H1 (cell line): ENCODE data around the gene FGF2. TPM values are rescaled to one million over a fixed set of nuclear protein-coding genes. Genes with fewer than 3 reads are reported as not detected.

ENCODE experiments used
- CTCF ChIA-PET: fragments of 300-600 bp; sonication (Branson Sonifier 250); formaldehyde crosslinking; loops from one replicate; lab custom pipeline; 2021; ENCODE audit not compliant: partially characterized antibody; lab: Charles Lee
- POLR2A ChIA-PET: fragments of 300-600 bp; sonication (Branson Sonifier 250); formaldehyde crosslinking; loops from one replicate; lab custom pipeline; 2021; ENCODE audit warnings: inconsistent platforms; ENCODE audit not compliant: partially characterized antibody; lab: Charles Lee
- DNase-seq, 2 experiments: peaks; one replicate each; pipeline versions ENCODE4 v3.0.0 to v3.0.0-alpha.2; 2010 to 2022; ENCODE audit warnings: low spot score in 2 of 2, low read depth in 1 of 2, mixed read lengths in 1 of 2
- FAIRE-seq: peaks from 2 replicates; lab custom pipeline; 2011; peaks lifted over from hg19 to GRCh38; lab: Jason Lieb, UNC
- H2AFZ ChIP-seq: 2 replicates; pipeline ENCODE4 v1.8.1; 2012; ENCODE audit warnings: low read length, inconsistent platforms
- H2AK5ac ChIP-seq: 2 replicates; pipeline ENCODE4 v1.6.1; 2013; ENCODE audit warnings: low read depth, low read length
- H2BK120ac ChIP-seq: replicated peaks from 2 replicates; pipeline ENCODE3; 2013; ENCODE audit warnings: low read depth, low read length, inconsistent platforms
- H2BK12ac ChIP-seq: 2 replicates; pipeline ENCODE4 v1.6.1; 2013; ENCODE audit warnings: low read depth, low read length
- H2BK15ac ChIP-seq: 2 replicates; pipeline ENCODE4 v1.6.1; 2013; ENCODE audit warnings: low read length
- H2BK20ac ChIP-seq: 2 replicates; pipeline ENCODE4 v1.6.1; 2013; ENCODE audit warnings: low read length
- H2BK5ac ChIP-seq: 2 replicates; pipeline ENCODE4 v1.6.1; 2013; ENCODE audit warnings: low read depth, low read length
- H3K14ac ChIP-seq: 2 replicates; pipeline ENCODE4 v1.6.1; 2013; ENCODE audit warnings: inconsistent platforms; ENCODE audit not compliant: insufficient read length
- H3K18ac ChIP-seq: 2 replicates; pipeline ENCODE4 v1.6.1; 2013; ENCODE audit warnings: low read length; ENCODE audit errors: extremely low read depth
- H3K23ac ChIP-seq: 2 replicates; pipeline ENCODE4 v1.6.1; 2013; ENCODE audit warnings: inconsistent platforms; ENCODE audit not compliant: insufficient read length
- H3K23me2 ChIP-seq: 2 replicates; pipeline ENCODE4 v1.6.1; 2013; ENCODE audit warnings: low read depth, low read length
- H3K27ac ChIP-seq: 2 replicates; pipeline ENCODE4 v1.6.1; 2011; ENCODE audit warnings: low read depth, low read length, inconsistent platforms
- H3K27me3 ChIP-seq, 4 experiments: replicated peaks in 1 of 4; 1 replicate in 1 of 4; 2 replicates in 3 of 4; pipeline versions ENCODE4 v1.6.1 to v1.8.1; 2011 to 2013; ENCODE audit warnings: low read length in 3 of 4, mild to moderate bottlenecking in 3 of 4, inconsistent platforms in 2 of 4, mixed read lengths in 2 of 4, moderate library complexity in 1 of 4; ENCODE audit not compliant: control insufficient read depth in 3 of 4, insufficient read depth in 3 of 4; ENCODE audit errors: extremely low read depth in 1 of 4
- H3K36me3 ChIP-seq, 4 experiments: 2 replicates each; pipeline versions ENCODE4 v1.6.1 to v1.8.1; 2011 to 2013; ENCODE audit warnings: mild to moderate bottlenecking in 4 of 4, low read length in 3 of 4, moderate library complexity in 2 of 4, control low read depth in 1 of 4, inconsistent platforms in 1 of 4; ENCODE audit not compliant: insufficient read depth in 4 of 4, control insufficient read depth in 2 of 4
- H3K4ac ChIP-seq: replicated peaks from 2 replicates; pipeline ENCODE3; 2013; ENCODE audit warnings: low read length, low read depth, mixed read lengths, inconsistent platforms; ENCODE audit not compliant: insufficient read length
- H3K4me1 ChIP-seq, 4 experiments: replicated peaks in 1 of 4; 1 replicate in 1 of 4; 2 replicates in 3 of 4; pipeline versions ENCODE4 v1.6.1 to v1.8.1; 2011 to 2013; ENCODE audit warnings: low read length in 3 of 4, inconsistent platforms in 2 of 4, mixed read lengths in 1 of 4; ENCODE audit not compliant: insufficient read depth in 4 of 4, control insufficient read depth in 3 of 4
- H3K4me2 ChIP-seq, 2 experiments: 2 replicates each; pipeline versions ENCODE4 v1.6.1 to v1.8.1; 2011 to 2013; ENCODE audit warnings: low read depth in 2 of 2, low read length in 2 of 2, control low read depth in 1 of 2, inconsistent platforms in 1 of 2, mild to moderate bottlenecking in 1 of 2; ENCODE audit not compliant: insufficient read depth in 1 of 2
- H3K4me3 ChIP-seq, 4 experiments: fragments of 200-600, 300-600 bp in 1 of 4; sonication (generic), shearing (Covaris generic), sonication (Bioruptor Twin) in 1 of 4; 2 replicates each; pipeline versions ENCODE4 v1.5.1 to v1.8.1; 2011 to 2016; ENCODE audit warnings: low read length in 4 of 4, low read depth in 3 of 4, control low read depth in 2 of 4, inconsistent platforms in 2 of 4, mild to moderate bottlenecking in 2 of 4, mixed read lengths in 1 of 4, moderate library complexity in 1 of 4; ENCODE audit not compliant: insufficient read depth in 2 of 4; ENCODE audit errors: extremely low read depth in 1 of 4
- H3K56ac ChIP-seq: replicated peaks from 2 replicates; pipeline ENCODE3; 2013; ENCODE audit warnings: low read depth, mild to moderate bottlenecking, mixed read lengths, low read length, inconsistent platforms; ENCODE audit not compliant: insufficient read length
- H3K79me1 ChIP-seq: 2 replicates; pipeline ENCODE4 v1.6.1; 2013; ENCODE audit warnings: low read depth, low read length, control low read depth
- H3K79me2 ChIP-seq, 2 experiments: 2 replicates each; pipeline versions ENCODE4 v1.6.1 to v1.8.1; 2012 to 2013; ENCODE audit warnings: low read length in 2 of 2, mild to moderate bottlenecking in 2 of 2, inconsistent platforms in 1 of 2; ENCODE audit not compliant: insufficient read depth in 2 of 2, control insufficient read depth in 1 of 2
- H3K9ac ChIP-seq, 4 experiments: replicated peaks in 1 of 4; 1 replicate in 1 of 4; 2 replicates in 3 of 4; pipeline versions ENCODE4 v1.6.1 to v1.8.1; 2011 to 2013; ENCODE audit warnings: low read depth in 3 of 4, low read length in 3 of 4, control low read depth in 2 of 4, mild to moderate bottlenecking in 2 of 4, moderate library complexity in 2 of 4, inconsistent platforms in 1 of 4; ENCODE audit errors: extremely low read depth in 1 of 4
- H3K9me3 ChIP-seq, 2 experiments: 2 replicates each; pipeline versions ENCODE4 v1.6.1 to v1.8.1; 2012 to 2013; ENCODE audit warnings: mild to moderate bottlenecking in 2 of 2, moderate library complexity in 2 of 2, control low read depth in 1 of 2, inconsistent platforms in 1 of 2, low read depth in 1 of 2, low read length in 1 of 2, mixed read lengths in 1 of 2; ENCODE audit not compliant: insufficient read depth in 2 of 2
- H4K20me1 ChIP-seq, 2 experiments: replicated peaks in 1 of 2; 2 replicates each; pipeline versions ENCODE3 to v1.8.1; 2011 to 2013; ENCODE audit warnings: inconsistent platforms in 2 of 2, low read length in 2 of 2, mild to moderate bottlenecking in 1 of 2; ENCODE audit not compliant: insufficient read depth in 2 of 2, control insufficient read depth in 1 of 2
- H4K5ac ChIP-seq: 2 replicates; pipeline ENCODE4 v1.6.1; 2013; ENCODE audit warnings: low read length, low read depth, mixed read lengths, inconsistent platforms; ENCODE audit not compliant: insufficient read length
- H4K8ac ChIP-seq: 2 replicates; pipeline ENCODE4 v1.8.0; 2013; ENCODE audit warnings: mild to moderate bottlenecking, moderate library complexity, low read length, inconsistent platforms; ENCODE audit not compliant: insufficient read depth; ENCODE audit errors: extremely low read depth
- H4K91ac ChIP-seq: replicated peaks from 2 replicates; pipeline ENCODE3; 2013; ENCODE audit warnings: low read length, mixed read lengths, inconsistent platforms; ENCODE audit not compliant: insufficient read length
- BCL11A ChIP-seq, 2 experiments: IDR thresholded peaks; one replicate each; pipeline ENCODE4 v1.6.1; 2011; ENCODE audit warnings: low read depth in 2 of 2, low read length in 2 of 2, mild to moderate bottlenecking in 2 of 2
- EP300 ChIP-seq, 2 experiments: IDR thresholded peaks; 1 replicate in 1 of 2; 2 replicates in 1 of 2; pipeline ENCODE4 v1.6.1; 2011 to 2012; ENCODE audit warnings: low read depth in 2 of 2, low read length in 2 of 2, mild to moderate bottlenecking in 2 of 2, borderline replicate concordance in 1 of 2, inconsistent platforms in 1 of 2, moderate library complexity in 1 of 2
- GTF2F1 ChIP-seq: IDR thresholded peaks from 2 replicates; pipeline ENCODE4 v1.6.1; 2012; ENCODE audit warnings: low read depth, low read length, improper control_type of control experiment, borderline replicate concordance
- RNF2 ChIP-seq: fragments of 200-900, 300-1000 bp; sonication (generic); IDR thresholded peaks from 2 replicates; pipeline ENCODE4 v1.7.1; 2016; ENCODE audit warnings: borderline replicate concordance, low read depth, mild to moderate bottlenecking, antibody characterized with exemption, low read length; ENCODE audit not compliant: poor library complexity, severe bottlenecking; ENCODE audit errors: missing control alignments
- TAF1 ChIP-seq: IDR thresholded peaks from 2 replicates; pipeline ENCODE4 v1.6.1; 2011; ENCODE audit warnings: mild to moderate bottlenecking, low read depth, low read length
- TAF7 ChIP-seq: optimal IDR thresholded peaks from 2 replicates; pipeline ENCODE3; 2011; ENCODE audit warnings: low read depth, mild to moderate bottlenecking, inconsistent platforms, low read length, moderate library complexity, borderline replicate concordance
- TCF12 ChIP-seq: IDR thresholded peaks from 2 replicates; pipeline ENCODE4 v1.6.1; 2011; ENCODE audit warnings: low read depth, mild to moderate bottlenecking, low read length
- YY1 ChIP-seq: IDR thresholded peaks from 2 replicates; pipeline ENCODE4 v1.6.1; 2011; ENCODE audit warnings: low read depth, mild to moderate bottlenecking, low read length
- WGBS, 2 experiments: shearing (Covaris generic) in 1 of 2; methylation state at CpG; one replicate each; pipeline versions ENCODE4 v1.1.6 to v1.1.7; 2013 to 2015; ENCODE audit warnings: low lambda C conversion rate in 2 of 2, mixed read lengths in 2 of 2, inconsistent platforms in 1 of 2, low coverage in 1 of 2, missing lambda C conversion rate in 1 of 2; ENCODE audit not compliant: insufficient replicate concordance in 2 of 2, insufficient coverage in 1 of 2, insufficient read length in 1 of 2; ENCODE audit errors: extremely low coverage in 1 of 2, missing lambda C conversion rate in 1 of 2; 5-methylcytosine and 5-hydroxymethylcytosine counted together
- polyA plus RNA-seq, 7 experiments: library from polyadenylated mRNA; depleted of rRNA in 3 of 7; stranded (reverse) in 5 of 7; unstranded in 2 of 7; fragments of >200 nt in 5 of 7; fragments of 200-250 nt in 2 of 7; gene quantifications; 1 replicate in 5 of 7; 2 replicates in 1 of 7; 4 replicates in 1 of 7; pipeline versions ENCODE4 v1.2.1 to v1.2.3, GENCODE V29; 2011 to 2013; ENCODE audit warnings: missing spikeins in 2 of 7, mixed read lengths in 2 of 7
- total RNA-seq: library from RNA; stranded (reverse); fragmentation: NEBNext Ultra II Directional; extraction: Animal tissue kit (Norgen Biotek cat#: 25700); gene quantifications from 2 replicates; pipeline ENCODE4 v1.2.1, GENCODE V29; 2021

The FGF2 gene
- total and polyA plus RNA-seq, 2 of the 8 experiments (the other 6 are each of a cell fraction or from before 2014, with no cell fraction given) = 23.4 to 145 TPM

GRCh38 chr4:122928930-122929329 lies 102.3 kb downstream of the FGF2 start:
- Histone ChIP-seq H3K4me1 (peaks cover 0 to 3% (median 2%) of the 10 kb centered on the region in 4 experiments; a peak in 4 of 7 replicates), H3K79me1 (peaks cover 6% of the 10 kb centered on the region; the same call in 1 of the 2 replicates), H3K36me3 (peaks cover 0 to 47% (median 14%) of the 10 kb centered on the region in 4 experiments; a peak in 6 of 8 replicates), H3K4me2 (no peak overlapping the region), H4K20me1 (peaks cover 0 to 4% of the 10 kb centered on the region in 2 experiments), H3K9me3 (no peaks in the 10 kb centered on the region), H3K56ac (no peak overlapping the region), H2BK12ac (no peak overlapping the region), H3K79me2 (peaks cover 7 to 39% of the 10 kb centered on the region in 2 experiments; a peak in 3 of 4 replicates), H3K27ac (no peak overlapping the region), H4K8ac (no peak overlapping the region), H2AK5ac (no peak overlapping the region), H3K4me3 (no peak overlapping the region), H3K23ac (no peak overlapping the region), H4K91ac (no peak overlapping the region), H2BK20ac (no peak overlapping the region), H3K14ac (no peak overlapping the region), H2AFZ (no peak overlapping the region), H2BK15ac (no peak overlapping the region), H3K23me2 (peaks cover 3% of the 10 kb centered on the region; the same call in 1 of the 2 replicates), H4K5ac (no peak overlapping the region), H2BK5ac (no peak overlapping the region), H2BK120ac (no peak overlapping the region), H3K18ac (no peak overlapping the region), H3K9ac (no peak overlapping the region), H3K4ac (no peak overlapping the region), H3K27me3 (peaks cover 0 to 2% (median 0%) of the 10 kb centered on the region in 4 experiments; a peak in 1 of 7 replicates)
- DNase-seq = no peak
- FAIRE-seq = no peak
- ChIA-PET POLR2A (no interaction called here), CTCF (interaction anchor here (0.6 to 2.7 kb wide), 6 partner anchors 96 to 564 kb away, joined by 3 to 12 read pairs (median 4); partner anchors contain the start of gene BBS12)
- 90% methylated on average over 1 of the region's 1 CpG; no CpG with 5 or more reads in 1 of the 2 experiments for WGBS, 2 experiments
- TF ChIP-seq TCF12 (no peak), BCL11A (IDR thresholded peaks at IDR 0.05; ENCODE audit: low read depth in 2 of 2, low read length in 2 of 2) (no peak), YY1 (no peak), EP300 (IDR thresholded peaks at IDR 0.05; ENCODE audit: borderline replicate concordance in 1 of 2, low read depth in 2 of 2, low read length in 2 of 2) (no peak), TAF7 (no peak), RNF2 (no peak), TAF1 (no peak), GTF2F1 (no peak)
